SU-DHL-6 (cell line): ENCODE results near the gene TMEM120B.

Source experiments
- CTCF ChIP-seq: fragments of 200-600 bp; sonication (generic); IDR thresholded peaks from one replicate; pipeline ENCODE4 v1.5.1; 2017; ENCODE audit warnings: antibody characterized with exemption, mild to moderate bottlenecking, low read length, moderate library complexity; ENCODE audit not compliant: insufficient read depth, poor library complexity, severe bottlenecking
- EZH2phosphoT487 ChIP-seq: fragments of 200-600 bp; sonication (generic), shearing (Covaris generic); conservative IDR thresholded peaks from 2 replicates; pipeline ENCODE4 v1.6.1; 2018; ENCODE audit warnings: mild to moderate bottlenecking, antibody characterized with exemption, low read length, moderate library complexity, mixed read lengths

DNA sequence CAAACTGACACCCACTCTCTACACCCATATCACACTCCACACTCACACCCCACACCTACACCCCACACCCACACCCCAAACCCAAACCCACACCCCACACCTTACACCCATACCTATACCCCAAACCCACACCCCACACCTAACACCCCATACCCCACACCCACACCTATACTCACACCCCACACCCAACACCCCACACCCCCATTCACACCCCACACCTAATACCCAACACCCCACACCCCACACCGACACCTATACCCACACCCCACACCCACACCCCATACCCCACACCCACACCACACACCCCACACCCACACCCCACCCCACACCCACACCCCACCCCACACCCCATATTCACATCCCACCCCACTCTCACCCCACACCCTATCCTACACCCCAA lies 38.5 kb downstream of the TMEM120B start:
- TF ChIP-seq CTCF (no peak), EZH2phosphoT487 (no peak)
